HFFc6 (cell line): ENCODE measurements around the gene ABHD5. TPM values are rescaled to one million over a fixed set of nuclear protein-coding genes. Genes with fewer than 3 reads are reported as not detected.

Source experiments
- DNase-seq: peaks from one replicate; pipeline ENCODE4 v3.0.0-alpha.2; 2018
- H3K27ac Mint-ChIP-seq: 2 replicates; pipeline ENCODE4 v1.8.0; 2020; ENCODE audit warnings: mild to moderate bottlenecking, mixed read lengths
- H3K27me3 Mint-ChIP-seq: 2 replicates; pipeline ENCODE4 v1.8.0; 2021; ENCODE audit warnings: mild to moderate bottlenecking, moderate library complexity, mixed read lengths; ENCODE audit not compliant: insufficient read depth
- H3K36me3 Mint-ChIP-seq: 2 replicates; pipeline ENCODE4 v1.8.0; 2021; ENCODE audit warnings: low read depth, mixed read lengths
- H3K4me1 Mint-ChIP-seq: 2 replicates; pipeline ENCODE4 v1.8.0; 2020; ENCODE audit warnings: low read depth, mixed read lengths
- H3K4me3 Mint-ChIP-seq: 2 replicates; pipeline ENCODE4 v1.8.0; 2020; ENCODE audit warnings: mild to moderate bottlenecking, moderate library complexity, mixed read lengths
- H3K9me3 Mint-ChIP-seq: 2 replicates; pipeline ENCODE4 v1.8.0; 2020; ENCODE audit warnings: mild to moderate bottlenecking, mixed read lengths
- total RNA-seq, 6 experiments: library from RNA; stranded (reverse); fragmentation: NEBNext Ultra II Directional; extraction: Animal tissue kit (Norgen Biotek cat#: 25700); gene quantifications; 2 replicates in 1 of 6; 3 replicates in 5 of 6; pipeline ENCODE4 v1.2.3, GENCODE V29; 2021
- TF ChIP-seq, protein P1 (sequence below): fragments of 200-600 bp; sonication (generic); IDR thresholded peaks from 2 replicates; pipeline ENCODE4 v1.5.0; 2021; ENCODE audit warnings: antibody characterized with exemption, mild to moderate bottlenecking

ABHD5 gene
- total RNA-seq, 6 experiments from 2014 or later = 16.0 to 25.8 (median 18.1) TPM

DNA sequence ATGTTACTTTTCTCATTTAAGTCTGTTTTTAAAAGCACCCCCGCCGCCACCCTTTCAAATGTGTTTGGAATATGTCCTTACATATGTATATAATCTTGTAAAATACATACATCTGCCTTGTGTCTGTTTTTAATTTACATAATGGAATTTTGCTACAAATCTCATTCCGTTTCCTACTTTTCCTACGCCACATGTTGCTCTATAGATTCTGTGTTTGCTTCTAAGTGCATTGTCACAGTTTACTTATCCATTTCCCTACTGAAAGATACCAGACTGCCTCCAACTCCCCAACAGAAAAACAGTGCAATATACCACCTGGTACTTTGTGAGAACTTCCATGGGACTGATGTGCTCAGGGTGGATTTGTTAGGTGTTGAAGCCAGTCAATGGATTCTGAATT, 70.2 kb downstream of the ABHD5 start:
- TF ChIP-seq, protein P1, sequence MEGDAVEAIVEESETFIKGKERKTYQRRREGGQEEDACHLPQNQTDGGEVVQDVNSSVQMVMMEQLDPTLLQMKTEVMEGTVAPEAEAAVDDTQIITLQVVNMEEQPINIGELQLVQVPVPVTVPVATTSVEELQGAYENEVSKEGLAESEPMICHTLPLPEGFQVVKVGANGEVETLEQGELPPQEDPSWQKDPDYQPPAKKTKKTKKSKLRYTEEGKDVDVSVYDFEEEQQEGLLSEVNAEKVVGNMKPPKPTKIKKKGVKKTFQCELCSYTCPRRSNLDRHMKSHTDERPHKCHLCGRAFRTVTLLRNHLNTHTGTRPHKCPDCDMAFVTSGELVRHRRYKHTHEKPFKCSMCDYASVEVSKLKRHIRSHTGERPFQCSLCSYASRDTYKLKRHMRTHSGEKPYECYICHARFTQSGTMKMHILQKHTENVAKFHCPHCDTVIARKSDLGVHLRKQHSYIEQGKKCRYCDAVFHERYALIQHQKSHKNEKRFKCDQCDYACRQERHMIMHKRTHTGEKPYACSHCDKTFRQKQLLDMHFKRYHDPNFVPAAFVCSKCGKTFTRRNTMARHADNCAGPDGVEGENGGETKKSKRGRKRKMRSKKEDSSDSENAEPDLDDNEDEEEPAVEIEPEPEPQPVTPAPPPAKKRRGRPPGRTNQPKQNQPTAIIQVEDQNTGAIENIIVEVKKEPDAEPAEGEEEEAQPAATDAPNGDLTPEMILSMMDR = no peak
- H3K4me3 Mint-ChIP-seq = no peak overlapping the region
- H3K36me3 Mint-ChIP-seq = peaks cover 4% of the 10 kb centered on the region; the same call in 1 of the 2 replicates
- H3K9me3 Mint-ChIP-seq = no peaks in the 10 kb centered on the region
- H3K27me3 Mint-ChIP-seq = peaks cover 1% of the 10 kb centered on the region
- H3K4me1 Mint-ChIP-seq = peaks cover 77% of the 10 kb centered on the region
- H3K27ac Mint-ChIP-seq = peak overlapping the region; percentile 26
- DNase-seq = no peak

DNA sequence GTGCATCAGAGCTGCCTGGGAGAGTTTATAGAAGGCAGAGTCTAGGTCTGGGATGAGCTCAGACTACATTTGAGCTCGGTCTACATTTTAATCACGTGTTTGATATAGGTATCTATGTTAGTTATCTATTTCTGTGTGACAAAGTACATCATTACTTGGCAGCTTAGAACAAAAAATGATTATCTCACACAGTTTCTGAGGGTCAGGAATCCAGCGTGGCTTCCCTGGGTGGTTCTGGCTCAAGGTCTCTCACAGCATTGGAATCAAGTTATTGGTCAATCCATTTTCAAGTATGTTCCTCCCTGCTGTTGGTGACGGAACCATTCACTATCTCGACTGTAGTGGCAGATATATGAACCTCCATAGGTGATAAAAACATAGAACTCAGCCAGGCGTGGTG, 71.7 kb downstream of the ABHD5 start:
- no peak for DNase-seq
- H3K36me3 Mint-ChIP-seq = peaks cover 3% of the 10 kb centered on the region; the same call in 1 of the 2 replicates
- H3K27ac Mint-ChIP-seq = no peak overlapping the region
- no peaks in the 10 kb centered on the region; the same call in 1 of the 2 replicates for H3K27me3 Mint-ChIP-seq
- no peak overlapping the region for H3K4me3 Mint-ChIP-seq
- peaks cover 86% of the 10 kb centered on the region for H3K4me1 Mint-ChIP-seq
- TF ChIP-seq, protein P1 = no peak
- H3K9me3 Mint-ChIP-seq = no peaks in the 10 kb centered on the region

DNA sequence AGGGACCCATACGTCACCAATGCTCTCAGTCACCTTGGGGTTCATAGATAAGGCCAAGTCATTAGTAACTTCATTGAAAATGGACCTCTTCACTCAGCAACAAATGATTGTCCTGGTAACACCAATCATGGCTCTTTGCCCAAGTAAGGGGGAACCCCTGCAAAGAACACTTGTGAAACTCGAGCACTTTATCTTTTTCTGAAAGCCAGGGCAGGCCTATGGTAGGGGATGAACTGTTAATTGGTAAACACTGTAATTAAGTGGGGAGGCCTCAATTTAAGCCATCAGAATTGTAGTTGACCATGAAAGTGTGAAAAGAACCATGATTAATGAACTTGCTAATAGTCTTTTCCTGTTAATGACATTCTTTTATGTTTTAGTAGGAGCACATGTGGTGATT, 73.3 kb downstream of the ABHD5 start:
- DNase-seq = no peak
- Mint-ChIP-seq H3K27ac (no peak overlapping the region), H3K4me1 (peaks cover 86% of the 10 kb centered on the region), H3K4me3 (no peak overlapping the region), H3K27me3 (no peaks in the 10 kb centered on the region; the same call in 1 of the 2 replicates), H3K9me3 (no peaks in the 10 kb centered on the region), H3K36me3 (no peaks in the 10 kb centered on the region)
- TF ChIP-seq, protein P1 = no peak

DNA sequence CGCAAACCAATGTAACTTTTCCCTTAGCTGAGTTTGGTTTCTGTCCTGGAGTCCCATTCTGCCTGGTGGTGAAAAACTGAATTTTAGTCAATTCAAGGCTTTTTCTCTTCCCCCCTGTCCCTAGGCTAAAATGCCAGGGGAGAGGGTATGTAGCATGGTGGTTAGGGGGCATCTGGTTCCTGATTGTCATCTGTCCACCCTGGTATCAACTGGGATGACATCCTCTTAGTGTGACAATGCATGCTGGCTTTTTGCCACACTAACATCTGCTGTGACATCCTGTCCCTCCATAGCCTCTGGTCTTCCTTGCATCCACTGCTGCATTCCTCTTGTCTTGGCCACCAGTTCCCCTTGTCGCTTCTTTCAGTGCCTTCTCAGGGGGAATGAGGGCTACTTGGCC, 73.7 kb downstream of the ABHD5 start:
- DNase-seq = no peak
- Mint-ChIP-seq H3K27me3 (no peaks in the 10 kb centered on the region; the same call in 1 of the 2 replicates), H3K27ac (no peak overlapping the region), H3K9me3 (no peaks in the 10 kb centered on the region), H3K4me1 (peaks cover 86% of the 10 kb centered on the region), H3K4me3 (no peak overlapping the region), H3K36me3 (no peaks in the 10 kb centered on the region)
- TF ChIP-seq, protein P1 = no peak

DNA sequence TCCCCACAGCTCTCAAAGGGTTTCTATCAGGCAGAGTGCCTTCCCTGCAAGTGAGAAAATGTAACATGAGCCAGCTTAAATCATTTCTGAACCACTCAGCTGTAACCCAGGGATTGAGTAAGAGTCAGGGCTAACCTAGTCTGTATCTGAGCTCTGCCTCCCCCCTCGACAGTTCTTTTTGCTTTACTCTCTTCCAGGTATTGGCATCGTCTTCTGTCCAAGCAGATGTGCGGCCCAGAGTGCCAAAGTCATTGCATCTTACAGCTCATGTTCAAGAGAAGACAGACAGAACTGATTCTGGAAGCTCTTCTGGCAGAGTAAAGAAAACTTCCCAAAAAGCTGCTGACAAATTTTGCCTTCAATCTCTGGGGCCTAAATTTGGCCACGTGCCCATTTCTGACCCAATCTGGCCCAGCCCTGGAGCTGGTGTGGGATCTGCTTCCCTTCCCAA, 74.8 kb downstream of the ABHD5 start:
- Mint-ChIP-seq H3K36me3 (no peaks in the 10 kb centered on the region), H3K4me3 (no peak overlapping the region), H3K9me3 (no peaks in the 10 kb centered on the region), H3K4me1 (peaks cover 85% of the 10 kb centered on the region), H3K27ac (peak overlapping the region; percentile 71; the same call in 1 of the 2 replicates), H3K27me3 (no peaks in the 10 kb centered on the region; the same call in 1 of the 2 replicates)
- DNase-seq = no peak
- TF ChIP-seq, protein P1 = no peak
